ENCODE results near the gene RPTOR. TPM values are rescaled to one million over a fixed set of nuclear protein-coding genes. Genes with fewer than 3 reads are reported as not detected.

The RPTOR gene
- total RNA-seq, 2 experiments from 2014 or later, result 45.3 to 49.1 TPM

DNA sequence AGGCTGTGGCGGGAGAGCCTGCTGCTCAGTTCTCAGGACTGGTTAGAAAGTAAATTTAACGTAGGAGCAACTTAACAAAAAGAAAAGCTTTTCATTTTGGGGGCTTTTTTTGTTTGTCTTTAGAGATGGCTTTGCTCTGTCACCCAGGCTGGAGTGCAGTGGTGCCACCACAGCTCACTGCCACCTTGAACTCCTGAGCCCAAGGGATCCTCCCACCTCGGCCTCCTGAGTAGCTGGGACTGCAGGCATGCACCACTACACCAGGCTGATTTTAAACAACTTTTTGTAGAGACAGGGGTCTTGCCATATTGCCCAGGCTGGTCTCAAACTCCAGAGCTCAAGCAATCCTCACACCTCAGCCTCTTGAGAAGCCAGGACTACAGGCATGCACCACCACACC, 205.0 kb downstream of the RPTOR start:
- TF ChIP-seq, protein P1, sequence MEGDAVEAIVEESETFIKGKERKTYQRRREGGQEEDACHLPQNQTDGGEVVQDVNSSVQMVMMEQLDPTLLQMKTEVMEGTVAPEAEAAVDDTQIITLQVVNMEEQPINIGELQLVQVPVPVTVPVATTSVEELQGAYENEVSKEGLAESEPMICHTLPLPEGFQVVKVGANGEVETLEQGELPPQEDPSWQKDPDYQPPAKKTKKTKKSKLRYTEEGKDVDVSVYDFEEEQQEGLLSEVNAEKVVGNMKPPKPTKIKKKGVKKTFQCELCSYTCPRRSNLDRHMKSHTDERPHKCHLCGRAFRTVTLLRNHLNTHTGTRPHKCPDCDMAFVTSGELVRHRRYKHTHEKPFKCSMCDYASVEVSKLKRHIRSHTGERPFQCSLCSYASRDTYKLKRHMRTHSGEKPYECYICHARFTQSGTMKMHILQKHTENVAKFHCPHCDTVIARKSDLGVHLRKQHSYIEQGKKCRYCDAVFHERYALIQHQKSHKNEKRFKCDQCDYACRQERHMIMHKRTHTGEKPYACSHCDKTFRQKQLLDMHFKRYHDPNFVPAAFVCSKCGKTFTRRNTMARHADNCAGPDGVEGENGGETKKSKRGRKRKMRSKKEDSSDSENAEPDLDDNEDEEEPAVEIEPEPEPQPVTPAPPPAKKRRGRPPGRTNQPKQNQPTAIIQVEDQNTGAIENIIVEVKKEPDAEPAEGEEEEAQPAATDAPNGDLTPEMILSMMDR (IDR thresholded peaks at IDR 0.05), result no peak
- intact Hi-C loops (cut with micrococcal nuclease), result no loop called here
- POLR2A ChIA-PET, result no interaction called here
- DNase-seq (no peak), ATAC-seq (no peak)
- H3K27me3 Mint-ChIP-seq, result no peaks in the 10 kb centered on the region
- peaks cover 30% of the 10 kb centered on the region for H3K36me3 Mint-ChIP-seq (ENCODE audit: low read depth)
- peak overlapping the region; percentile 42 for H3K27ac Mint-ChIP-seq
- no peak overlapping the region for H3K4me3 Mint-ChIP-seq
- CTCF ChIA-PET, result interaction anchor here (1.7 kb wide), 1 partner anchor 11 kb away, joined by 3 read pairs; no protein-coding TSS in a partner anchor
- H3K4me1 Mint-ChIP-seq (ENCODE audit: low read depth), result peaks cover 58% of the 10 kb centered on the region
- peaks cover 2% of the 10 kb centered on the region for H3K9me3 Mint-ChIP-seq

DNA sequence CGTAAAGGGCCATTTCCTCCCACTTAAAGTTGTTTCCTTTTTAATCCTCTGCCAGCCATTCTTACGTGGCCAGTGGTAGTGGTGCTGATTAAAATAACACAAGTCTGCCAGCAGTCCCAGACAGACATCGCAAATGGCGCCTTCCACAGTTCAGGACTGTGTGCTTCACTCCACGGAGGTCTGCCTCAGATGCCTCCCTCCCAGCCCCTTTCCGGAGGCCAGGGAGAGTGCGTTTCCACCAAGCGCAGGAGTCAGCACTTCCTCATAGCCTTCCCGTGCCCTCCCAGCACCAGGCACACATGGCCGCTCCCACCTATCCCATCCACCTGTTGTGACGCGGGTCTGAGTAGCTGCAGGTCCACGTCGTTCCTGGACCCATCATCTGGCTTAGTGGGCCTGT, 205.6 kb downstream of the RPTOR start:
- POLR2A ChIA-PET, result interaction anchor here (1.0 to 1.1 kb wide), 2 partner anchors 30 to 127 kb away, joined by 3 read pairs; no protein-coding TSS in a partner anchor
- Mint-ChIP-seq H3K4me3 (peak overlapping the region; percentile 29), H3K4me1 (ENCODE audit: low read depth) (peaks cover 56% of the 10 kb centered on the region)

DNA sequence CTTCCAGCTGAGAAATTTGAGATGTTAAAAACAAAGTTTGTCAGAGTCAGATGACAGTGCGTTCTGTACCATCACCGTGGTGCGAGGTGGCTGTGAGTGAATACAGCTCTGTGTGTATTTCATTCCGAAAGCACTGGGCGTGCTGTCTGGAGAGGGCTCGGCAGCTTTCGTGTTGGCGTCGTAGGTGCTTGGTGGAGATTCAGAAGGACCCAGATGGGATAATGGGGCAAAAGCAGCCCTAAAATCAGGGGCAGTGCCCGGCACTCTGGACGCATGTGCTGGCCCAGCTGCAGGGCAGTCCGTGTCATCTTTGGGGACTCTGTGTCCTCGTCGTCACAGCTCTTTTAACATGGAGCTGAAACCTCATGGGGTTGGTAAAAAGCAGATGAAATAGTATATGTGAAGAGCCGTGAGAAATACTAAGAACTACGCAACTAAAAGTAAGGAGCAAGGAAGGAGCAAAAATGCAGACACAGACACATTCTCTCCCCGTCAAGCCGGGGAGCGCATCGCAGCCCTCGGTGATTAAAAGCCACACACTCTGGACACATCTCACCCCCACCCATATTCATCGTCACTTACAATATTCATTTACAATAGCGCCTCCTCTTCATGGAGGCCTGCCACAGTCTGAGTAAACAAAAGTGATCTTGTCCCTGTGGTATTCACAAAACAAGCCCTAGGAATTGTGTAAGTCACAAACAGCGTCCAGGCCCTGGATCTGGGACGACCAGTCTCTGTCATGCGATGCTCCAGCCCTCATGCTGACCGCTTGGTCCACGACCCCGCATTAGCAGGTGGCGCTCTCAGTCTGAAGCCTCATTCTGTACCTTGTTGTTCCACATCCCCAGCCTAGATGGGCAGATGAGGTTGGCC, 206.7 kb downstream of the RPTOR start:
- TF ChIP-seq, protein P1 (IDR thresholded peaks at IDR 0.05), result no peak
- peaks cover 57% of the 10 kb centered on the region for H3K4me1 Mint-ChIP-seq (ENCODE audit: low read depth)
- ChIA-PET POLR2A (interaction anchor here (0.7 to 1.6 kb wide), 5 partner anchors 10 to 126 kb away, joined by 3 to 4 read pairs (median 3); no protein-coding TSS in a partner anchor), CTCF (interaction anchor here (0.7 to 1.7 kb wide), 4 partner anchors 9 to 40 kb away, joined by 3 to 5 read pairs (median 3); no protein-coding TSS in a partner anchor)
- intact Hi-C loops (cut with micrococcal nuclease), result no loop called here
- DNase-seq (no peak), ATAC-seq (peak; percentile 8)
- no peak overlapping the region for H3K4me3 Mint-ChIP-seq
- no peaks in the 10 kb centered on the region for H3K27me3 Mint-ChIP-seq
- peak overlapping the region; percentile 91 for H3K27ac Mint-ChIP-seq
- H3K36me3 Mint-ChIP-seq (ENCODE audit: low read depth), result peaks cover 37% of the 10 kb centered on the region
- H3K9me3 Mint-ChIP-seq, result peaks cover 2% of the 10 kb centered on the region

More for the DNA sequence above, 205.6 kb downstream of the RPTOR start:
- ATAC-seq (peak; percentile 52), DNase-seq (no peak)
- Mint-ChIP-seq H3K27ac (peak overlapping the region; percentile 83), H3K9me3 (peaks cover 2% of the 10 kb centered on the region), H3K27me3 (no peaks in the 10 kb centered on the region), H3K36me3 (ENCODE audit: low read depth) (peaks cover 32% of the 10 kb centered on the region)
- CTCF ChIA-PET, result interaction anchor here (0.7 to 1.7 kb wide), 2 partner anchors 10 to 39 kb away, joined by 3 read pairs; no protein-coding TSS in a partner anchor
- intact Hi-C loops (cut with micrococcal nuclease), result no loop called here
- TF ChIP-seq, protein P1 (IDR thresholded peaks at IDR 0.05), result no peak

DNA sequence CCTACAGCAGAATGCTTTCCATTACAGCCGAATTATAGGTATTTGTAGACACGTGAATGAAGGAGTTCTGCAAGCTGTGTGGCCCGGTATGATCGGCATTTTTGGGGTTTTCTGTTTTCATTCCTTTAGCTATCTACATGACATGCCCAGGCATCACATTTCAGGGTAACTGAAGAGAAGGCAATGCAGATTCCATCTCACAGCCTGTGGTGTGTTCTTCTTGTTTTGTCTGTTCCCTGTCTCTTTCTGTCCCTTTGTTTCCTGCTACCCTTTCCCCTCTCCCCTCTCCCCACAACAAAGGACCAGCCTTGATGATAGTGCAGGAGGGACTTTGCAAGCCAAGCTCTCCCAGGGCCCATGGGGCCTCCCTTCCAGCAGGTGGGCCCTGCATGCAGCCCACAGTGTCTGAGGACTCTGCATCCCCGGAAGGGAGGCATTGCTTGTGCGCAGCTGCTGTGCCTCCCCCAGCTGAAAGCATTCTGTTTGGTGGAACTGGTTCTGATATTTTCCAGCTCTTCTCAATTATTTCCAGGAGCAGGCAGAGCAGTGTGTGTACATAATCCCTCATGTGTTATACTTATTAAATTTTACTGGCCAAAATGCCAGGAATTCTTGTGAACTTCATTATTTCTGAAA, 207.4 kb downstream of the RPTOR start:
- DNase-seq, result no peak
- TF ChIP-seq, protein P1 (IDR thresholded peaks at IDR 0.05), result no peak
- Mint-ChIP-seq H3K27me3 (no peaks in the 10 kb centered on the region), H3K9me3 (peaks cover 2% of the 10 kb centered on the region), H3K4me1 (ENCODE audit: low read depth) (peaks cover 55% of the 10 kb centered on the region), H3K36me3 (ENCODE audit: low read depth) (peaks cover 38% of the 10 kb centered on the region), H3K27ac (peak overlapping the region; percentile 91), H3K4me3 (peak overlapping the region; percentile 59)
- ChIA-PET POLR2A (interaction anchor here (0.7 to 1.6 kb wide), 3 partner anchors 10 to 80 kb away, joined by 3 to 4 read pairs (median 3); no protein-coding TSS in a partner anchor), CTCF (interaction anchor here (1.2 to 1.3 kb wide), 2 partner anchors 21 to 39 kb away, joined by 3 to 5 read pairs; no protein-coding TSS in a partner anchor)
- intact Hi-C loops (cut with micrococcal nuclease), result no loop called here
- ATAC-seq, result peak; percentile 56

All from activated CD8-positive, alpha-beta T cell treated with anti-CD3 and anti-CD28 coated beads for 36 hours (primary cell).